Retinal pigment epithelial cell (primary cell): ENCODE measurements around the gene ELL2.

Experiments used
- DNase-seq: peaks from one replicate; pipeline ENCODE4 v3.0.0-alpha.2; 2010; ENCODE audit warnings: low read depth
- H3K4me3 ChIP-seq: 2 replicates; pipeline ENCODE4 v1.5.1; 2011; ENCODE audit warnings: mild to moderate bottlenecking, low read length, control low read depth, moderate library complexity
- TF ChIP-seq, protein P1 (sequence below): conservative IDR thresholded peaks from 2 replicates; pipeline ENCODE4 v1.5.1; 2011; ENCODE audit warnings: low read depth, low read length, control low read depth, inconsistent platforms

The ELL2 gene

DNA sequence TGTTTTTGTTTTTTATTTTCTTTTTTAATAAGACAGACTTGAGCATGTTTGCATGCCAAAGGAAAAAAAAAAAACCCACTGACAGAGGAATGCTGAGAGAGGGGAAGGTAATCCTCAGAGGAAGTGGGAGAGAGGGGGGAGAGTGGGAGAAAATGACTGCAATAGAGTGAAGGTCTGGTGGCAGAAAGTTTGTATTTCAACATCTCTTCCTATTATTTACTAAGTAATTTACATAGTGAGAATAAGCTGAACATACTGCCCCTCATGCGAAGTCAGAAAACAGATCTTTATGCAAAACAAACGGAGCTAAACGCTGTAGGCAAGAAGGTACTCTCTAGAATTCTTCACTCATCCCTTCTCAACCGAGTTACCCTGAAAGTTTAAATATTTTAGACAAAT, 45.0 kb downstream of the ELL2 start:
- DNase-seq: no peak

DNA sequence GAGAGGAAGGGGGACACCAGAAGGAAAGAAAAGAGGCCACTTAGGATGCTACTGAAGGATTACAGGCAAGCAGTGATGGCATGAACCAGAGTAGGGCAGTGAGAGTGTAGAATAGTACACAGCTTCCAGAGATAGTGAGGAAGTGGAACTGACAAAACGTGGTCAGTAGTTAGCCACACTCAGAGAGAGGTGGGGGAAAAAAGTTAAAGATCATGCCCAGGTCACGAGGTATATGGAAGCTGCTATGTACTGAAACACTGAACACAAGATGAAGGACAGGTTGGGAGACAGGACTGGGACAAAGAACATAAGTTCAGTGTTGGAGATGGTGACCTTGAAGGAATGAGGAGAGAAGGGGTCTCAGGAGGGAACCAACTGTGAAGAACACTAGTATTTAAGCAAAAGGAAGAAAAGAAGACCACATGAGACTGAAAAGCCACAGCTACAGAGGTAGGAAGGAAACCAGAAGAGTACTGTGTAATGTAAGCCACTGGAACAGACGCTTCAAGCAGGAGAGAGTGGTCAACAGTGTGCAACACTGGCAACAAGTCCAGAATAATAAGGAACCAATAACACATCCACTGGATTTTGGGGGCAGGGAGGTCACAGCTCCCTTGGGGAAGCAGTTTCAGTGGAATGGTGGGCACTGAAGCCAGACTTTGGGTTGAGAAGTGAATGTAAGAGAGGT, 45.5 kb downstream of the ELL2 start:
- DNase-seq: no peak
- no peak overlapping the region for H3K4me3 ChIP-seq

More for the DNA sequence above, 45.0 kb downstream of the ELL2 start:
- no peak overlapping the region for H3K4me3 ChIP-seq
- TF ChIP-seq, protein P1, sequence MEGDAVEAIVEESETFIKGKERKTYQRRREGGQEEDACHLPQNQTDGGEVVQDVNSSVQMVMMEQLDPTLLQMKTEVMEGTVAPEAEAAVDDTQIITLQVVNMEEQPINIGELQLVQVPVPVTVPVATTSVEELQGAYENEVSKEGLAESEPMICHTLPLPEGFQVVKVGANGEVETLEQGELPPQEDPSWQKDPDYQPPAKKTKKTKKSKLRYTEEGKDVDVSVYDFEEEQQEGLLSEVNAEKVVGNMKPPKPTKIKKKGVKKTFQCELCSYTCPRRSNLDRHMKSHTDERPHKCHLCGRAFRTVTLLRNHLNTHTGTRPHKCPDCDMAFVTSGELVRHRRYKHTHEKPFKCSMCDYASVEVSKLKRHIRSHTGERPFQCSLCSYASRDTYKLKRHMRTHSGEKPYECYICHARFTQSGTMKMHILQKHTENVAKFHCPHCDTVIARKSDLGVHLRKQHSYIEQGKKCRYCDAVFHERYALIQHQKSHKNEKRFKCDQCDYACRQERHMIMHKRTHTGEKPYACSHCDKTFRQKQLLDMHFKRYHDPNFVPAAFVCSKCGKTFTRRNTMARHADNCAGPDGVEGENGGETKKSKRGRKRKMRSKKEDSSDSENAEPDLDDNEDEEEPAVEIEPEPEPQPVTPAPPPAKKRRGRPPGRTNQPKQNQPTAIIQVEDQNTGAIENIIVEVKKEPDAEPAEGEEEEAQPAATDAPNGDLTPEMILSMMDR: no peak

DNA sequence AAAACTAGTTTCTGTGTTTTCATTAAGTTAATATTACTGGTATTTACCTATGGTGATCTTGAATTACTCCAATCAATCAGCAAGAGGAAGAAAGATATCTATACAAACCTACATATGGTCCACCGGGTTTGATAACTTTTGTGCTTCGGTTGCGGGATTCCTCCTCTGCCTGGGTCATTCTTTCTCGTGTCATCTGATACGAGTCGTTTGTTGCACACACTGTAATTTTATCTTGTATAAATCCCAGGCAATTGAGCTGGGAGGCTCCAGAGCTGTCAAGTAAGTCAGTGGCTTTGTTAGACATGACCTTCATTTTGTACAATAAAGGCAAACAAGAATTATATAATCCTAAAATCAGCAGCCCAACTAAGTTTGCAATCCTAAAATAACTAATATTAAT, 48.0 kb downstream of the ELL2 start:
- TF ChIP-seq, protein P1: no peak
- no peak overlapping the region for H3K4me3 ChIP-seq
- DNase-seq: no peak

More for the DNA sequence above, 45.5 kb downstream of the ELL2 start:
- TF ChIP-seq, protein P1: no peak

DNA sequence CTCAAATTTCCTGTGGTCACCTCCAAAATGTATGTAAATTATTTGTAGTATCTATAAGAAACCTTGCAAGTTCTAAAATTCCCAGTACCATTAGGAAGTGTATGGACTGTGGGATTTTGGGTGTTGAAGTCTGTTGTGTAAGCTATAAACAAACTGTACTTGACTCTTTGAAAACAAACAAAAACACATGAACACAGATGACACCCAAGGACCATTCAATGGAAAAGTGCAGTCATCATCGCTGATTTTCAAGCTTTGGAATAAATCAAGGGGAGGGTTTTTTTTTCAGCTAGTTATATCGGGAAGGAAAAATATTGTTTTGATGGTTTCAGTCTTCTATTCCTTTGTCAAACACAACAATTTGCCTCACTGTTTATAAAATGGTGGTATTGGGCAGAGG, 49.6 kb downstream of the ELL2 start:
- DNase-seq: no peak
- TF ChIP-seq, protein P1: no peak
- no peak overlapping the region for H3K4me3 ChIP-seq

DNA sequence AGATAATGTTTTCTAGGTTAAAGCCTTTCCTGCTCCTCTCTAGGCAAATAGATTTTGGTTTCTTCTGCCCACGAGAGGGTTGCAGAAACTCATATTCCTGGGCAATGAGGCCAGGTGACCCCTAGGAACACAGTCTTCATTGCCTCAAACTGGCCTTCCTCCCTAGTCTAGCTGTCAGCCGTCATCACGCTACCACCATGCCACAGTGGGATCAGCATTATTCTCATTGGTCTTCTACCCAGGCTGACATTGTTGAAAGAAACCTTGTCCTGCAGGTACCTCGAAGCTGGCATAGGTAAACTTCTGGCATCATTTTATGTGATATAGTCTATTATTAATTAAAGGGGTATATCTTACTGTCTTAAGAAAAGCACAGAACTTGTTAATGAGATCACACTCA, 51.1 kb downstream of the ELL2 start:
- no peak for DNase-seq
- H3K4me3 ChIP-seq: no peak overlapping the region
- TF ChIP-seq, protein P1: no peak

DNA sequence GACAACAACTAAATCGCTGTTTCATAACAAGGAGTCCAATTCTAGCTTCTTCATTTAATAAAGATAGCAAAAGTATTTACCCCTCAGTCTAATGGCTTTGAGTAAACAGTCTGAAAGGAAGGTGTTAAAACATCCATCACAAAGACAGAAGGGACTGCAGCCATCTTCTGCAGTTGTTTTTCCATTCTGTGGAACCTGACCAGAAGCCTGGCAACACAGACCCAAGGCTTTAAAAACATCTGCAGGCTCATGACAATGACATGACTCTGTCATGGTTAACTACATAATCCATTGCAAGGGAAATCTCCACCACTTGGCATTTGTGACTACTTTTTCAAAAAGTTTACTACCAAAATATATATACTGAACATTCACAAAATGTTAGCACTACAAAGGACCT, 51.9 kb downstream of the ELL2 start:
- DNase-seq: no peak
- H3K4me3 ChIP-seq: no peak overlapping the region
- TF ChIP-seq, protein P1: no peak

DNA sequence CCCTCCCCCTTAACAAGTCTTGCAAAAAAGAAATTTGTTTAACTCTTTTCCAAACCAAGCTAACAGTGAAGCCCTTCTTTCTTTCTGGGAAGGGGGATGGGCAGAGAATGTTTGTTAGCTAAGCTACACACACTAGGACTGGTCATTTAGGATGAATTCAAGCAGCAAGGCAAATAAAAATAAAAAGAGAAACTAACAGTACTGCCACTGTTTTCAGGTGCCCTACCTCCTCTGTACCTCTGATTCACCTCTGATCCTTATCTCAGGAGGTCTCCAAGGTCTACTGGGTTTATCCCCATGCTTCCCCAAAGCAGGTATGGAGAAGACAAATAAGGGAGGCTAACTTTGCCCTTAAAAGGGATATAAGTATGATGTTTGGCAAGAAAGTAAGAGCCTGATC, 52.9 kb downstream of the ELL2 start:
- TF ChIP-seq, protein P1: no peak
- H3K4me3 ChIP-seq: no peak overlapping the region
- no peak for DNase-seq
